ENCODE results near the gene LILRB5. TPM values are rescaled to one million over a fixed set of nuclear protein-coding genes. Genes with fewer than 3 reads are reported as not detected.

The LILRB5 gene
- total and polyA plus RNA-seq, 9 of the 15 experiments (the other 6 are each of a cell fraction or from before 2014, with no cell fraction given), result not detected

DNA sequence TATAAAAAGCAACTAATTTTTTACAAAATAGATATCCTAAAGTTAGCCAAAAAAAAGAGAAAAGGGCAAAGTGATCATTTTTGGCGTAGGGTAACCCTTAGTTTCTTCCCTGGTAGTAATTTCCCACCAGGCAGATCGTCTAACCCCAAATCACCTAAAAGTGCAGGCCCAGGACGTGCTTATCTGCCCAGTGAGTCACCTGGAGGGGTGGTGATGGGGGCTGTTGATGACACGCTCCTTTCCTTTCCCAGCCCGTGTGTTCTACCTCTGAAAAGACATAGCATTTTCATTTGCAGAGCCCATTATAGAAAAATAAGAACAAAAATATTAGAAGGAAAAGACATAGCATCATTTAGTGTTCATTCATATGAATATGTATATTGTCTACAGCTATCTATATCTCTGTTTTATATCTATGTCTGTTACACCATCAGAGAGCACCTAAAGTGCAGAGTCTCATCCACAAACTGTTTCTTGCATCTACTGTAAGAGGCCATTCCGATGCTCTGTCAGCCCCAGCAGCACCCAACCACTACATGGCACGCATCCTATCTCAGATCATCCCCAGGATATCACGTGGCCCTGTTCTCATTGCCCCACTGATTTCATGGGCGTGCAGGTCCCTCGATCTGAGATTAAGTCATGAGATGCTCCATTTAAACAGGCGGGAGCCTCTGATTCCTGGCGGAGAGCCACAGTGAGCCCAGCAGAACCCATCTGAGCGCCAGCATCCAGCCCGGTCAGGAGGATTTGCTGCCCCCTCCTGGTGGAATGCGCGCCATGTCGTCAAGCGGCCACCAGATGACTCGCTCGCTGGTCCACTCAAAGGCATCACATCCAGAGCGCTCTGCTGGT is 25.8 kb downstream of the LILRB5 start (continued):
- TF ChIP-seq ESRRB (CRISPR knock-in tag; IDR thresholded peaks at IDR 0.05; ENCODE audit: borderline replicate concordance), result no peak
- no peak for TF ChIP-seq ERF (CRISPR knock-in tag; IDR thresholded peaks at IDR 0.05)
- TF ChIP-seq HDAC2 (IDR thresholded peaks at IDR 0.05), result peak; percentile 44; the same call in 1 of the 2 replicates
- TF ChIP-seq NBN (IDR thresholded peaks at IDR 0.05; ENCODE audit: low read depth), result no peak
- no peak for TF ChIP-seq TCF7 (IDR thresholded peaks at IDR 0.05; ENCODE audit: borderline replicate concordance)
- TF ChIP-seq XRCC4 (IDR thresholded peaks at IDR 0.05; ENCODE audit: extremely low read depth, insufficient read depth, insufficient read length), result no peak
- TF ChIP-seq, protein P1, sequence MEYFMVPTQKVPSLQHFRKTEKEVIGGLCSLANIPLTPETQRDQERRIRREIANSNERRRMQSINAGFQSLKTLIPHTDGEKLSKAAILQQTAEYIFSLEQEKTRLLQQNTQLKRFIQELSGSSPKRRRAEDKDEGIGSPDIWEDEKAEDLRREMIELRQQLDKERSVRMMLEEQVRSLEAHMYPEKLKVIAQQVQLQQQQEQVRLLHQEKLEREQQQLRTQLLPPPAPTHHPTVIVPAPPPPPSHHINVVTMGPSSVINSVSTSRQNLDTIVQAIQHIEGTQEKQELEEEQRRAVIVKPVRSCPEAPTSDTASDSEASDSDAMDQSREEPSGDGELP (CRISPR knock-in tag; IDR thresholded peaks at IDR 0.05; ENCODE audit: borderline replicate concordance), result peak; percentile 88
- TF ChIP-seq PTBP1 (IDR thresholded peaks at IDR 0.05; ENCODE audit: low read depth, low read length), result no peak
- TF ChIP-seq NFE2L1 (tag; IDR thresholded peaks at IDR 0.05; ENCODE audit: borderline replicate concordance, low read depth), result no peak
- TF ChIP-seq RAD21 (CRISPR knock-in tag; conservative IDR thresholded peaks at IDR 0.05 in 1 of 2, IDR thresholded peaks at IDR 0.05 in 1 of 2), result peak; percentile 93 to 98
- no peak for TF ChIP-seq EGR1 (conservative IDR thresholded peaks at IDR 0.05)
- TF ChIP-seq, protein P2, sequence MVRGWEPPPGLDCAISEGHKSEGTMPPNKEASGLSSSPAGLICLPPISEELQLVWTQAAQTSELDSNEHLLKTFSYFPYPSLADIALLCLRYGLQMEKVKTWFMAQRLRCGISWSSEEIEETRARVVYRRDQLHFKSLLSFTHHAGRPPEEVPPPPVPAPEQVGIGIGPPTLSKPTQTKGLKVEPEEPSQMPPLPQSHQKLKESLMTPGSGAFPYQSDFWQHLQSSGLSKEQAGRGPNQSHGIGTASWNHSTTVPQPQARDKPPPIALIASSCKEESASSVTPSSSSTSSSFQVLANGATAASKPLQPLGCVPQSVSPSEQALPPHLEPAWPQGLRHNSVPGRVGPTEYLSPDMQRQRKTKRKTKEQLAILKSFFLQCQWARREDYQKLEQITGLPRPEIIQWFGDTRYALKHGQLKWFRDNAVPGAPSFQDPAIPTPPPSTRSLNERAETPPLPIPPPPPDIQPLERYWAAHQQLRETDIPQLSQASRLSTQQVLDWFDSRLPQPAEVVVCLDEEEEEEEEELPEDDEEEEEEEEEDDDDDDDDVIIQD (CRISPR knock-in tag; IDR thresholded peaks at IDR 0.05), result no peak
- peak; percentile 48; the same call in 1 of the 2 replicates for TF ChIP-seq ATF7 (IDR thresholded peaks at IDR 0.05)
- TF ChIP-seq SIN3A (IDR thresholded peaks at IDR 0.05; ENCODE audit: borderline replicate concordance in 2 of 2, control insufficient read depth in 1 of 2, low read depth in 2 of 2, low read length in 2 of 2), result no peak
- TF ChIP-seq, protein P3, sequence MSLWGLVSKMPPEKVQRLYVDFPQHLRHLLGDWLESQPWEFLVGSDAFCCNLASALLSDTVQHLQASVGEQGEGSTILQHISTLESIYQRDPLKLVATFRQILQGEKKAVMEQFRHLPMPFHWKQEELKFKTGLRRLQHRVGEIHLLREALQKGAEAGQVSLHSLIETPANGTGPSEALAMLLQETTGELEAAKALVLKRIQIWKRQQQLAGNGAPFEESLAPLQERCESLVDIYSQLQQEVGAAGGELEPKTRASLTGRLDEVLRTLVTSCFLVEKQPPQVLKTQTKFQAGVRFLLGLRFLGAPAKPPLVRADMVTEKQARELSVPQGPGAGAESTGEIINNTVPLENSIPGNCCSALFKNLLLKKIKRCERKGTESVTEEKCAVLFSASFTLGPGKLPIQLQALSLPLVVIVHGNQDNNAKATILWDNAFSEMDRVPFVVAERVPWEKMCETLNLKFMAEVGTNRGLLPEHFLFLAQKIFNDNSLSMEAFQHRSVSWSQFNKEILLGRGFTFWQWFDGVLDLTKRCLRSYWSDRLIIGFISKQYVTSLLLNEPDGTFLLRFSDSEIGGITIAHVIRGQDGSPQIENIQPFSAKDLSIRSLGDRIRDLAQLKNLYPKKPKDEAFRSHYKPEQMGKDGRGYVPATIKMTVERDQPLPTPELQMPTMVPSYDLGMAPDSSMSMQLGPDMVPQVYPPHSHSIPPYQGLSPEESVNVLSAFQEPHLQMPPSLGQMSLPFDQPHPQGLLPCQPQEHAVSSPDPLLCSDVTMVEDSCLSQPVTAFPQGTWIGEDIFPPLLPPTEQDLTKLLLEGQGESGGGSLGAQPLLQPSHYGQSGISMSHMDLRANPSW (CRISPR knock-in tag; IDR thresholded peaks at IDR 0.05), result no peak
- TF ChIP-seq MAFK (IDR thresholded peaks at IDR 0.05; ENCODE audit: low read length), result no peak
- no peak for TF ChIP-seq NFIX (CRISPR knock-in tag; IDR thresholded peaks at IDR 0.05; ENCODE audit: low read depth)
- no peak for TF ChIP-seq RFX1 (IDR thresholded peaks at IDR 0.05)
- TF ChIP-seq, protein P4, sequence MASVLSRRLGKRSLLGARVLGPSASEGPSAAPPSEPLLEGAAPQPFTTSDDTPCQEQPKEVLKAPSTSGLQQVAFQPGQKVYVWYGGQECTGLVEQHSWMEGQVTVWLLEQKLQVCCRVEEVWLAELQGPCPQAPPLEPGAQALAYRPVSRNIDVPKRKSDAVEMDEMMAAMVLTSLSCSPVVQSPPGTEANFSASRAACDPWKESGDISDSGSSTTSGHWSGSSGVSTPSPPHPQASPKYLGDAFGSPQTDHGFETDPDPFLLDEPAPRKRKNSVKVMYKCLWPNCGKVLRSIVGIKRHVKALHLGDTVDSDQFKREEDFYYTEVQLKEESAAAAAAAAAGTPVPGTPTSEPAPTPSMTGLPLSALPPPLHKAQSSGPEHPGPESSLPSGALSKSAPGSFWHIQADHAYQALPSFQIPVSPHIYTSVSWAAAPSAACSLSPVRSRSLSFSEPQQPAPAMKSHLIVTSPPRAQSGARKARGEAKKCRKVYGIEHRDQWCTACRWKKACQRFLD (CRISPR knock-in tag; IDR thresholded peaks at IDR 0.05), result no peak
